DOHH2 (cell line): Measurements from ENCODE around the gene ABCD3.
"Not testable (repeated sequence)": the region's sequence is repeated elsewhere in the genome, so short reads cannot be mapped to it uniquely, and the experiment has no call there.

Source experiments
- H3F3A ChIP-seq: fragments of 200-600 bp; sonication (generic), shearing (Covaris generic); 2 replicates; pipeline ENCODE4 v1.6.0; 2016; ENCODE audit warnings: antibody characterized with exemption, mild to moderate bottlenecking; ENCODE audit not compliant: control insufficient read depth, insufficient read depth
- H3K27ac ChIP-seq: fragments of 200-600 bp; sonication (generic); 2 replicates; pipeline ENCODE4 v1.5.1; 2014; ENCODE audit warnings: low read depth, mild to moderate bottlenecking, low read length, moderate library complexity
- H3K27me3 ChIP-seq: fragments of 200-600 bp; sonication (generic); 2 replicates; pipeline ENCODE4 v1.6.1; 2014; ENCODE audit warnings: mild to moderate bottlenecking, low read length, mixed read lengths; ENCODE audit not compliant: control insufficient read depth
- H3K36me3 ChIP-seq: fragments of 200-600 bp; sonication (generic); 2 replicates; pipeline ENCODE4 v1.6.1; 2014; ENCODE audit warnings: mild to moderate bottlenecking, low read length, moderate library complexity, mixed read lengths; ENCODE audit not compliant: control insufficient read depth
- H3K4me1 ChIP-seq: fragments of 200-600 bp; sonication (generic); 2 replicates; pipeline ENCODE4 v1.6.1; 2014; ENCODE audit warnings: mild to moderate bottlenecking, low read length, mixed read lengths; ENCODE audit not compliant: control insufficient read depth
- H3K4me2 ChIP-seq: fragments of 200-600 bp; sonication (generic); 2 replicates; pipeline ENCODE4 v1.6.0; 2014; ENCODE audit warnings: mild to moderate bottlenecking, low read length, moderate library complexity
- H3K4me3 ChIP-seq: fragments of 200-600 bp; sonication (generic); 2 replicates; pipeline ENCODE4 v1.5.1; 2014; ENCODE audit warnings: mild to moderate bottlenecking, low read length, mixed read lengths
- H3K79me2 ChIP-seq: fragments of 200-600 bp; sonication (generic); 2 replicates; pipeline ENCODE4 v1.6.1; 2014; ENCODE audit warnings: mild to moderate bottlenecking, low read length, mixed read lengths; ENCODE audit not compliant: control insufficient read depth
- H3K9me2 ChIP-seq: fragments of 200-600 bp; sonication (generic); replicated peaks from 2 replicates; pipeline ENCODE4 v1.6.1; 2014; ENCODE audit warnings: mild to moderate bottlenecking, low read length, mixed read lengths; ENCODE audit not compliant: control insufficient read depth
- H3K9me3 ChIP-seq: fragments of 200-600 bp; sonication (generic); 2 replicates; pipeline ENCODE4 v1.6.1; 2014; ENCODE audit warnings: antibody characterized with exemption, low read length, mixed read lengths; ENCODE audit not compliant: control insufficient read depth, insufficient read depth
- H4K20me1 ChIP-seq: fragments of 200-600 bp; sonication (generic); 2 replicates; pipeline ENCODE4 v1.6.0; 2014; ENCODE audit warnings: low read depth, mild to moderate bottlenecking, antibody characterized with exemption, low read length, moderate library complexity; ENCODE audit not compliant: control insufficient read depth, insufficient read depth
- EZH2phosphoT487 ChIP-seq: fragments of 200-600 bp; sonication (generic); IDR thresholded peaks from 2 replicates; pipeline ENCODE4 v1.6.1; 2017; ENCODE audit warnings: borderline replicate concordance, mild to moderate bottlenecking, antibody characterized with exemption, low read length, moderate library complexity, mixed read lengths
- TF ChIP-seq, protein P1 (sequence below): fragments of 200-600 bp; sonication (generic); IDR thresholded peaks from one replicate; pipeline ENCODE4 v1.5.1; 2014; ENCODE audit warnings: antibody characterized with exemption, mild to moderate bottlenecking, low read depth, low read length; ENCODE audit not compliant: poor library complexity, severe bottlenecking

Gene ABCD3

DNA sequence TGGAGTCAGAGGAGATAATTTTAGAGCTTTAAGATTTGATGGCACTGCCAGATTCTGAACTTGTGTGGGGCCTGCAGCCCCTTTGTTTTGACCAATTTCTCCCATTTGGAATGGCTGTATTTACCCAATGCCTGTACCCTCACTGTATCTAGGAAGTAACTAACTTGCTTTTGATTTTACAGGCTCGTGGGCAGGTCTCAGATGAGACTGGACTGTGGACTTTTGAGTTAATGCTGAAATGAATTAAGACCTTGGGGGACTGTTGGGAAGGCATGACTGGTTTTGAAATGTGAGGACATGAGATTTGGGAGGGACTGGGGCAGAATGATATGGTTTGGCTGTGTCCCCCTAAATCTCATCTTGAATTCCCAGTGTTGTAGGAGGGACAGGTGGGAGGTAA is 11.9 kb downstream of the ABCD3 start:
- not testable (repeated sequence) for H3K27me3 ChIP-seq, H3K27ac ChIP-seq, H3K4me1 ChIP-seq, H3K9me3 ChIP-seq, H3K4me2 ChIP-seq, H3F3A ChIP-seq, H4K20me1 ChIP-seq, H3K9me2 ChIP-seq, H3K4me3 ChIP-seq, H3K36me3 ChIP-seq
- peaks cover 91% of the 10 kb centered on the region for H3K79me2 ChIP-seq

DNA sequence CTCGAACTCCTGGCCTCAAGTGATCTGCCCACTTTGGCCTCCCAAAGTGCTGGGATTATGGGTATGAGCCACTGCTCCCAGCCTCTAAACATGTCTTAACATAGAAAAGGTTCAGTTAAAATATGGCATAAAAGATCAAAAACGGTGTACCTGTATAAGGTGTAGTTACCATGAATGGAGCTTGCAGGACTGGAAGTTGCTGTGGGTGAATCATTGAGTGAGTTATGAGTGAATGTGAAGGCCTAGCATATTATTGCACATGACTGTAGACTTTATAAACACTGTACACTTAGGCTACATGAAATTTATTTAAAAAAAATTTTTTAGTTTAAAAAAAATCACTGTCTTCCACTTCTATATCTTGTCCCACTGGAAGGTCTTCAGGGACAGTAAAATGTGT is 15.7 kb downstream of the ABCD3 start:
- H3K36me3 ChIP-seq = no peaks in the 10 kb centered on the region
- peaks cover 86% of the 10 kb centered on the region for H3K79me2 ChIP-seq
- H3K4me3 ChIP-seq = no peak overlapping the region
- no peaks in the 10 kb centered on the region for H3F3A ChIP-seq
- no peaks in the 10 kb centered on the region for H3K4me1 ChIP-seq
- H4K20me1 ChIP-seq = no peaks in the 10 kb centered on the region
- no peak overlapping the region for H3K27ac ChIP-seq
- no peak overlapping the region for H3K4me2 ChIP-seq
- TF ChIP-seq, protein P1, sequence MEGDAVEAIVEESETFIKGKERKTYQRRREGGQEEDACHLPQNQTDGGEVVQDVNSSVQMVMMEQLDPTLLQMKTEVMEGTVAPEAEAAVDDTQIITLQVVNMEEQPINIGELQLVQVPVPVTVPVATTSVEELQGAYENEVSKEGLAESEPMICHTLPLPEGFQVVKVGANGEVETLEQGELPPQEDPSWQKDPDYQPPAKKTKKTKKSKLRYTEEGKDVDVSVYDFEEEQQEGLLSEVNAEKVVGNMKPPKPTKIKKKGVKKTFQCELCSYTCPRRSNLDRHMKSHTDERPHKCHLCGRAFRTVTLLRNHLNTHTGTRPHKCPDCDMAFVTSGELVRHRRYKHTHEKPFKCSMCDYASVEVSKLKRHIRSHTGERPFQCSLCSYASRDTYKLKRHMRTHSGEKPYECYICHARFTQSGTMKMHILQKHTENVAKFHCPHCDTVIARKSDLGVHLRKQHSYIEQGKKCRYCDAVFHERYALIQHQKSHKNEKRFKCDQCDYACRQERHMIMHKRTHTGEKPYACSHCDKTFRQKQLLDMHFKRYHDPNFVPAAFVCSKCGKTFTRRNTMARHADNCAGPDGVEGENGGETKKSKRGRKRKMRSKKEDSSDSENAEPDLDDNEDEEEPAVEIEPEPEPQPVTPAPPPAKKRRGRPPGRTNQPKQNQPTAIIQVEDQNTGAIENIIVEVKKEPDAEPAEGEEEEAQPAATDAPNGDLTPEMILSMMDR = no peak
- no peaks in the 10 kb centered on the region for H3K27me3 ChIP-seq
- H3K9me3 ChIP-seq = peaks cover 11% of the 10 kb centered on the region; the same call in 1 of the 2 replicates
- no peaks in the 10 kb centered on the region for H3K9me2 ChIP-seq

GRCh38 chr1:94434365-94435045 is 16.3 kb downstream of the ABCD3 start:
- no peaks in the 10 kb centered on the region for H3K9me2 ChIP-seq
- H3K27ac ChIP-seq = no peak overlapping the region
- no peaks in the 10 kb centered on the region for H3K36me3 ChIP-seq
- H3K4me1 ChIP-seq = no peaks in the 10 kb centered on the region
- H3K27me3 ChIP-seq = no peaks in the 10 kb centered on the region
- no peak overlapping the region for H3K4me3 ChIP-seq
- TF ChIP-seq EZH2phosphoT487 = no peak
- TF ChIP-seq, protein P1 = no peak
- H3K4me2 ChIP-seq = no peak overlapping the region
- H4K20me1 ChIP-seq = no peaks in the 10 kb centered on the region
- peaks cover 85% of the 10 kb centered on the region for H3K79me2 ChIP-seq
- peaks cover 11% of the 10 kb centered on the region; the same call in 1 of the 2 replicates for H3K9me3 ChIP-seq
- H3F3A ChIP-seq = no peaks in the 10 kb centered on the region

GRCh38 chr1:94438692-94439276 is 20.6 kb downstream of the ABCD3 start:
- no peaks in the 10 kb centered on the region for H3K9me2 ChIP-seq
- H3K27ac ChIP-seq = no peak overlapping the region
- no peaks in the 10 kb centered on the region for H3K27me3 ChIP-seq
- H3K4me1 ChIP-seq = no peaks in the 10 kb centered on the region
- H3K36me3 ChIP-seq = no peaks in the 10 kb centered on the region
- no peaks in the 10 kb centered on the region for H3F3A ChIP-seq
- peaks cover 22% of the 10 kb centered on the region; the same call in 1 of the 2 replicates for H3K9me3 ChIP-seq
- no peak overlapping the region for H3K4me2 ChIP-seq
- TF ChIP-seq EZH2phosphoT487 = no peak
- TF ChIP-seq, protein P1 = no peak
- peaks cover 88% of the 10 kb centered on the region for H3K79me2 ChIP-seq
- no peaks in the 10 kb centered on the region for H4K20me1 ChIP-seq
- no peak overlapping the region for H3K4me3 ChIP-seq
